ENCODE results near the gene PRPSAP2. TPM values are rescaled to one million over a fixed set of nuclear protein-coding genes. Genes with fewer than 3 reads are reported as not detected.
A peak's percentile ranks its signal among the peaks of the same experiment; 100 is the strongest.
"Not testable (repeated sequence)": the region's sequence is repeated elsewhere in the genome, so short reads cannot be mapped to it uniquely, and the experiment has no call there.

The PRPSAP2 gene
- 10 to 100 TPM; 30.2 to 43.2 (median 30.6) TPM for polyA plus RNA-seq
- long read RNA-seq, donor 1 = 0 reads
- long read RNA-seq, donor 2, transcript PRPSAP2-201 (12 exons, 1,910 nt) = major isoform, 5 of 5 reads
- long read RNA-seq, donor 2, partial matches to known transcripts = 0 of 5 reads
- long read RNA-seq, donor 2, other reads (novel, unspliced or antisense) = 0 of 5 reads
- long read RNA-seq, donor 3, partial matches to known transcripts = 0 of 2 reads
- long read RNA-seq, donor 3, other reads (novel, unspliced or antisense) = 0 of 2 reads
- long read RNA-seq, donor 4, partial matches to known transcripts = 0 of 1 reads
- long read RNA-seq, donor 4, other reads (novel, unspliced or antisense) = 0 of 1 reads
- long read RNA-seq, donor 5, partial matches to known transcripts = 0 of 2 reads
- long read RNA-seq, donor 5, other reads (novel, unspliced or antisense) = 0 of 2 reads
- long read RNA-seq, donor 6, transcript PRPSAP2-201 (12 exons, 1,910 nt) = major isoform, 8 of 16 reads
- long read RNA-seq, donor 6, partial matches to known transcripts = 8 of 16 reads
- long read RNA-seq, donor 6, other reads (novel, unspliced or antisense) = 0 of 16 reads
- long read RNA-seq, donor 7, transcript PRPSAP2-201 (12 exons, 1,910 nt) = major isoform, 8 of 14 reads
- long read RNA-seq, donor 7, partial matches to known transcripts = 5 of 14 reads
- long read RNA-seq, donor 7, other reads (novel, unspliced or antisense) = 0 of 14 reads
- long read RNA-seq, donor 8 = 0 reads
- long read RNA-seq, donor 9 = 0 reads
- long read RNA-seq, donor 10, transcript PRPSAP2-201 (12 exons, 1,910 nt) = major isoform, 9 of 10 reads
- long read RNA-seq, donor 10, partial matches to known transcripts = 0 of 10 reads
- long read RNA-seq, donor 10, other reads (novel, unspliced or antisense) = 0 of 10 reads

- Histone ChIP-seq H3K27ac (ENCODE audit: low read depth in 1 of 3, low read length in 2 of 3) (peak within 1 kb of the TSS; percentile 79 to 90 (median 88)), H3K27me3 (ENCODE audit: control insufficient read depth in 3 of 3, insufficient read depth in 3 of 3, low read length in 3 of 3) (no peaks in the 10 kb centered on the region), H3K9me3 (ENCODE audit: control insufficient read depth in 2 of 2, insufficient read depth in 1 of 2, low read depth in 1 of 2, low read length in 1 of 2) (no peaks in the 10 kb centered on the region), H3K36me3 (ENCODE audit: control insufficient read depth in 3 of 3, insufficient read depth in 2 of 3, low read depth in 1 of 3, low read length in 3 of 3) (peaks cover 0 to 5% (median 0%) of the 10 kb centered on the region in 3 donors), H3K4me1 (ENCODE audit: control insufficient read depth in 3 of 3, insufficient read depth in 2 of 3, low read depth in 1 of 3, low read length in 2 of 3) (peaks cover 0 to 11% (median 2%) of the 10 kb centered on the region in 3 donors), H3K4me3 (ENCODE audit: low read depth in 1 of 3, low read length in 3 of 3) (peak within 1 kb of the TSS; percentile 90 to 97 (median 94))
- DNase-seq (peak; percentile 96 to 97), FAIRE-seq (no peak)
- 0% methylated on average over 27 to 58 of the region's 58 CpGs for WGBS, 3 donors
These were observed at the start of gene PRPSAP2 for GRCh38 chr17:18857864-18858566. TSS of gene PRPSAP2 (plus strand) at chr17:18858131. CDS start at chr17:18865834, 7,703 bp downstream.

- not testable (repeated sequence) for H3K4me3 ChIP-seq (ENCODE audit: low read depth in 1 of 3, low read length in 3 of 3); FAIRE-seq; H3K36me3 ChIP-seq (ENCODE audit: control insufficient read depth in 3 of 3, insufficient read depth in 2 of 3, low read depth in 1 of 3, low read length in 3 of 3); DNase-seq; H3K9me3 ChIP-seq (ENCODE audit: control insufficient read depth in 2 of 2, insufficient read depth in 1 of 2, low read depth in 1 of 2, low read length in 1 of 2); H3K27ac ChIP-seq (ENCODE audit: low read depth in 1 of 3, low read length in 2 of 3); H3K27me3 ChIP-seq (ENCODE audit: control insufficient read depth in 3 of 3, insufficient read depth in 3 of 3, low read length in 3 of 3); H3K4me1 ChIP-seq (ENCODE audit: control insufficient read depth in 3 of 3, insufficient read depth in 2 of 3, low read depth in 1 of 3, low read length in 2 of 3)
- 48 to 64% (median 50%) methylated on average over 3 of the region's 3 CpGs for WGBS, 3 donors
These were observed 42.0 kb upstream of the PRPSAP2 start for GRCh38 chr17:18815924-18816323.

GRCh38 chr17:18816489-18817371, 41.2 kb upstream of the PRPSAP2 start:
- not testable (repeated sequence) for FAIRE-seq; H3K9me3 ChIP-seq (ENCODE audit: control insufficient read depth in 2 of 2, insufficient read depth in 1 of 2, low read depth in 1 of 2, low read length in 1 of 2); H3K27me3 ChIP-seq (ENCODE audit: control insufficient read depth in 3 of 3, insufficient read depth in 3 of 3, low read length in 3 of 3); H3K4me3 ChIP-seq (ENCODE audit: low read depth in 1 of 3, low read length in 3 of 3); H3K4me1 ChIP-seq (ENCODE audit: control insufficient read depth in 3 of 3, insufficient read depth in 2 of 3, low read depth in 1 of 3, low read length in 2 of 3); H3K27ac ChIP-seq (ENCODE audit: low read depth in 1 of 3, low read length in 2 of 3); H3K36me3 ChIP-seq (ENCODE audit: control insufficient read depth in 3 of 3, insufficient read depth in 2 of 3, low read depth in 1 of 3, low read length in 3 of 3)
- WGBS, 3 donors = 40 to 53% (median 44%) methylated on average over 8 to 9 of the region's 9 CpGs
- DNase-seq = peak; percentile 44 to 59

GRCh38 chr17:18821430-18821829, 36.5 kb upstream of the PRPSAP2 start:
- H3K36me3 ChIP-seq (ENCODE audit: control insufficient read depth in 3 of 3, insufficient read depth in 2 of 3, low read depth in 1 of 3, low read length in 3 of 3); H3K9me3 ChIP-seq (ENCODE audit: control insufficient read depth in 2 of 2, insufficient read depth in 1 of 2, low read depth in 1 of 2, low read length in 1 of 2); H3K4me1 ChIP-seq (ENCODE audit: control insufficient read depth in 3 of 3, insufficient read depth in 2 of 3, low read depth in 1 of 3, low read length in 2 of 3); H3K4me3 ChIP-seq (ENCODE audit: low read depth in 1 of 3, low read length in 3 of 3); DNase-seq; H3K27me3 ChIP-seq (ENCODE audit: control insufficient read depth in 3 of 3, insufficient read depth in 3 of 3, low read length in 3 of 3); FAIRE-seq; H3K27ac ChIP-seq (ENCODE audit: low read depth in 1 of 3, low read length in 2 of 3): not testable (repeated sequence)
- 45 to 61% (median 47%) methylated on average over 1 of the region's 3 CpGs for WGBS, 3 donors

- FAIRE-seq; DNase-seq; H3K4me1 ChIP-seq (ENCODE audit: control insufficient read depth in 3 of 3, insufficient read depth in 2 of 3, low read depth in 1 of 3, low read length in 2 of 3); H3K36me3 ChIP-seq (ENCODE audit: control insufficient read depth in 3 of 3, insufficient read depth in 2 of 3, low read depth in 1 of 3, low read length in 3 of 3); H3K27ac ChIP-seq (ENCODE audit: low read depth in 1 of 3, low read length in 2 of 3); H3K4me3 ChIP-seq (ENCODE audit: low read depth in 1 of 3, low read length in 3 of 3); H3K9me3 ChIP-seq (ENCODE audit: control insufficient read depth in 2 of 2, insufficient read depth in 1 of 2, low read depth in 1 of 2, low read length in 1 of 2); H3K27me3 ChIP-seq (ENCODE audit: control insufficient read depth in 3 of 3, insufficient read depth in 3 of 3, low read length in 3 of 3): not testable (repeated sequence)
- no CpG with 5 or more reads among the region's 1 CpG for WGBS, 3 donors
These were observed 30.3 kb upstream of the PRPSAP2 start for GRCh38 chr17:18827613-18828012.

- no peaks in the 10 kb centered on the region for H3K36me3 ChIP-seq (ENCODE audit: control insufficient read depth in 3 of 3, insufficient read depth in 2 of 3, low read depth in 1 of 3, low read length in 3 of 3)
- no peaks in the 10 kb centered on the region for H3K4me1 ChIP-seq (ENCODE audit: control insufficient read depth in 3 of 3, insufficient read depth in 2 of 3, low read depth in 1 of 3, low read length in 2 of 3)
- no peak overlapping the region for H3K4me3 ChIP-seq (ENCODE audit: low read depth in 1 of 3, low read length in 3 of 3)
- no peaks in the 10 kb centered on the region for H3K27me3 ChIP-seq (ENCODE audit: control insufficient read depth in 3 of 3, insufficient read depth in 3 of 3, low read length in 3 of 3)
- no peak overlapping the region for H3K27ac ChIP-seq (ENCODE audit: low read depth in 1 of 3, low read length in 2 of 3)
- 93% methylated on average over 6 of the region's 6 CpGs for WGBS, 3 donors
- FAIRE-seq (no peak), DNase-seq (no peak)
- no peaks in the 10 kb centered on the region for H3K9me3 ChIP-seq (ENCODE audit: control insufficient read depth in 2 of 2, insufficient read depth in 1 of 2, low read depth in 1 of 2, low read length in 1 of 2)
These were observed 9.4 kb upstream of the PRPSAP2 start for GRCh38 chr17:18848501-18848900.

GRCh38 chr17:18850679-18851078, 7.3 kb upstream of the PRPSAP2 start:
- FAIRE-seq = no peak
- Histone ChIP-seq H3K27me3 (ENCODE audit: control insufficient read depth in 3 of 3, insufficient read depth in 3 of 3, low read length in 3 of 3) (no peaks in the 10 kb centered on the region), H3K27ac (ENCODE audit: low read depth in 1 of 3, low read length in 2 of 3) (no peak overlapping the region)

More at GRCh38 chr17:18850679-18851078, 7.3 kb upstream of the PRPSAP2 start:
- WGBS, 3 donors = 59 to 82% (median 79%) methylated on average over 1 of the region's 1 CpG
- no peak for DNase-seq
- H3K4me1 ChIP-seq (ENCODE audit: control insufficient read depth in 3 of 3, insufficient read depth in 2 of 3, low read depth in 1 of 3, low read length in 2 of 3) = peaks cover 0 to 5% (median 0%) of the 10 kb centered on the region in 3 donors
- H3K9me3 ChIP-seq (ENCODE audit: control insufficient read depth in 2 of 2, insufficient read depth in 1 of 2, low read depth in 1 of 2, low read length in 1 of 2) = no peaks in the 10 kb centered on the region
- no peak overlapping the region for H3K4me3 ChIP-seq (ENCODE audit: low read depth in 1 of 3, low read length in 3 of 3)
- no peaks in the 10 kb centered on the region for H3K36me3 ChIP-seq (ENCODE audit: control insufficient read depth in 3 of 3, insufficient read depth in 2 of 3, low read depth in 1 of 3, low read length in 3 of 3)

All from small intestine (tissue), 16 donors.